ENCODE data around the gene STRBP. TPM values are rescaled to one million over a fixed set of nuclear protein-coding genes. Genes with fewer than 3 reads are reported as not detected.
"Not testable (repeated sequence)": the region's sequence is repeated elsewhere in the genome, so short reads cannot be mapped to it uniquely, and the experiment has no call there.

The STRBP gene
- total RNA-seq, 1 donor from 2014 or later: 65.9 TPM

GRCh38 chr9:123208626-123209174, 59.7 kb downstream of the STRBP start:
- H3K27me3 Mint-ChIP-seq (ENCODE audit: low read depth): no peaks in the 10 kb centered on the region
- H3K9me3 Mint-ChIP-seq: no peaks in the 10 kb centered on the region
- H3K4me3 Mint-ChIP-seq: no peak overlapping the region
- H3K27ac Mint-ChIP-seq: no peak overlapping the region
- H3K4me1 Mint-ChIP-seq: peaks cover 40% of the 10 kb centered on the region
- no peak for DNase-seq (ENCODE audit: low spot score in 2 of 2, unreplicated experiment in 2 of 2)
- TF ChIP-seq CTCF (IDR thresholded peaks at IDR 0.05; ENCODE audit: unreplicated experiment): no peak
- H3K36me3 Mint-ChIP-seq: peaks cover 3% of the 10 kb centered on the region

GRCh38 chr9:123206065-123206464, 62.3 kb downstream of the STRBP start:
- Mint-ChIP-seq H3K36me3 (peaks cover 22% of the 10 kb centered on the region), H3K27ac (no peak overlapping the region), H3K9me3 (peaks cover 17% of the 10 kb centered on the region), H3K4me3 (no peak overlapping the region), H3K27me3 (ENCODE audit: low read depth) (no peaks in the 10 kb centered on the region), H3K4me1 (peaks cover 24% of the 10 kb centered on the region)
- no peak for TF ChIP-seq CTCF (IDR thresholded peaks at IDR 0.05; ENCODE audit: unreplicated experiment)
- DNase-seq (ENCODE audit: low spot score in 2 of 2, unreplicated experiment in 2 of 2): no peak

GRCh38 chr9:123201083-123201482, 67.3 kb downstream of the STRBP start:
- Mint-ChIP-seq H3K9me3 (peaks cover 28% of the 10 kb centered on the region), H3K27ac (no peak overlapping the region), H3K36me3 (peaks cover 27% of the 10 kb centered on the region), H3K27me3 (ENCODE audit: low read depth) (no peaks in the 10 kb centered on the region), H3K4me3 (no peak overlapping the region), H3K4me1 (peaks cover under 1% of the 10 kb centered on the region)
- no peak for DNase-seq (ENCODE audit: low spot score in 2 of 2, unreplicated experiment in 2 of 2)
- TF ChIP-seq CTCF (IDR thresholded peaks at IDR 0.05; ENCODE audit: unreplicated experiment): no peak

- peaks cover 32% of the 10 kb centered on the region for H3K9me3 Mint-ChIP-seq
Measured at GRCh38 chr9:123200469-123200868, 67.9 kb downstream of the STRBP start.

GRCh38 chr9:123196124-123196523, 72.3 kb downstream of the STRBP start:
- Mint-ChIP-seq H3K4me3 (no peak overlapping the region), H3K36me3 (peaks cover 7% of the 10 kb centered on the region)
- TF ChIP-seq CTCF (IDR thresholded peaks at IDR 0.05; ENCODE audit: unreplicated experiment): no peak

More at GRCh38 chr9:123200469-123200868, 67.9 kb downstream of the STRBP start:
- not testable (repeated sequence) for H3K27me3 Mint-ChIP-seq (ENCODE audit: low read depth); H3K27ac Mint-ChIP-seq; H3K4me1 Mint-ChIP-seq; DNase-seq (ENCODE audit: low spot score in 2 of 2, unreplicated experiment in 2 of 2); H3K4me3 Mint-ChIP-seq
- H3K36me3 Mint-ChIP-seq: peaks cover 27% of the 10 kb centered on the region

GRCh38 chr9:123194023-123194422, 74.4 kb downstream of the STRBP start:
- Mint-ChIP-seq H3K27me3 (ENCODE audit: low read depth) (no peaks in the 10 kb centered on the region), H3K27ac (no peak overlapping the region), H3K4me1 (no peaks in the 10 kb centered on the region), H3K9me3 (peaks cover 11% of the 10 kb centered on the region), H3K4me3 (no peak overlapping the region), H3K36me3 (peaks cover 3% of the 10 kb centered on the region)
- TF ChIP-seq CTCF (IDR thresholded peaks at IDR 0.05; ENCODE audit: unreplicated experiment): no peak
- no peak for DNase-seq (ENCODE audit: low spot score in 2 of 2, unreplicated experiment in 2 of 2)

More at GRCh38 chr9:123196124-123196523, 72.3 kb downstream of the STRBP start:
- peaks cover 15% of the 10 kb centered on the region for H3K9me3 Mint-ChIP-seq
- H3K27ac Mint-ChIP-seq: no peak overlapping the region
- H3K4me1 Mint-ChIP-seq: no peaks in the 10 kb centered on the region
- DNase-seq (ENCODE audit: low spot score in 2 of 2, unreplicated experiment in 2 of 2): no peak
- no peaks in the 10 kb centered on the region for H3K27me3 Mint-ChIP-seq (ENCODE audit: low read depth)
